Epithelial cell of esophagus (primary cell): Measurements from ENCODE around the gene CCDC154.

ENCODE experiments used
- DNase-seq: peaks from one replicate; pipeline ENCODE4 v3.0.0; 2010; ENCODE audit warnings: low read depth
- H3K4me3 ChIP-seq: 2 replicates; pipeline ENCODE4 v1.5.1; 2011; ENCODE audit warnings: mild to moderate bottlenecking, low read length, control low read depth
- CTCF ChIP-seq: IDR thresholded peaks from 2 replicates; pipeline ENCODE4 v1.5.1; 2011; ENCODE audit warnings: low read depth, mild to moderate bottlenecking, low read length, control low read depth, inconsistent platforms; ENCODE audit not compliant: insufficient read depth; ENCODE audit errors: missing control alignments

The CCDC154 gene

GRCh38 chr16:1443980-1444729, at the start of gene CCDC154:
CCDC154 (minus strand) TSS chr16:1444556; CDS start chr16:1444322, 234 bp downstream.
- no peak for TF ChIP-seq CTCF
- no peak within 1 kb of the TSS for H3K4me3 ChIP-seq
- no peak for DNase-seq

- H3K4me3 ChIP-seq: peak overlapping the region; percentile 67
- no peak for DNase-seq
- no peak for TF ChIP-seq CTCF
Measured at GRCh38 chr16:1493746-1494094, 49.4 kb upstream of the CCDC154 start.

GRCh38 chr16:1492923-1493745, 48.8 kb upstream of the CCDC154 start, which contains the start of gene TELO2:
TELO2 (plus strand) TSS chr16:1493360; CDS start chr16:1494282, 922 bp downstream.
- peak; percentile 85 for DNase-seq
- H3K4me3 ChIP-seq: peak within 1 kb of the TSS; percentile 67
- no peak for TF ChIP-seq CTCF

GRCh38 chr16:1492082-1492922, 47.9 kb upstream of the CCDC154 start:
- peak overlapping the region; percentile 60 for H3K4me3 ChIP-seq
- DNase-seq: no peak
- no peak for TF ChIP-seq CTCF

- no peak for TF ChIP-seq CTCF
- H3K4me3 ChIP-seq: no peak overlapping the region
- DNase-seq: no peak
Measured at GRCh38 chr16:1491327-1491726, 47.0 kb upstream of the CCDC154 start.

GRCh38 chr16:1489077-1489476, 44.7 kb upstream of the CCDC154 start:
- H3K4me3 ChIP-seq: no peak overlapping the region
- TF ChIP-seq CTCF: no peak

More at GRCh38 chr16:1489077-1489476, 44.7 kb upstream of the CCDC154 start:
- DNase-seq: no peak
